SU-DHL-6 (cell line): ENCODE results near the gene GPATCH4.

Experiments used
- H2AFZ ChIP-seq: fragments of 200-600 bp; sonication (generic); 2 replicates; pipeline ENCODE4 v1.6.1; 2014; ENCODE audit warnings: low read depth, mild to moderate bottlenecking, moderate library complexity, mixed read lengths, antibody characterized with exemption, low read length; ENCODE audit not compliant: severe bottlenecking
- H3F3A ChIP-seq: fragments of 200-600 bp; shearing (Covaris generic); 2 replicates; pipeline ENCODE4 v1.6.0; 2016; ENCODE audit warnings: antibody characterized with exemption, mild to moderate bottlenecking; ENCODE audit not compliant: insufficient read depth
- H3K27ac ChIP-seq: fragments of 200-600 bp; sonication (generic); 2 replicates; pipeline ENCODE4 v1.5.1; 2016; ENCODE audit warnings: low read depth, mild to moderate bottlenecking, low read length, moderate library complexity, mixed read lengths
- H3K27me3 ChIP-seq: fragments of 200-600 bp; sonication (generic), shearing (Covaris generic); 2 replicates; pipeline ENCODE4 v1.6.0; 2014; ENCODE audit warnings: mild to moderate bottlenecking, low read length
- H3K36me3 ChIP-seq: fragments of 200-600 bp; sonication (generic); 2 replicates; pipeline ENCODE4 v1.6.1; 2014; ENCODE audit warnings: mild to moderate bottlenecking, low read length, mixed read lengths
- H3K4me2 ChIP-seq: fragments of 300-600, 200-600 bp; shearing (Covaris generic), sonication (generic); 2 replicates; pipeline ENCODE4 v1.6.0; 2014; ENCODE audit warnings: low read length, low read depth, mild to moderate bottlenecking; ENCODE audit not compliant: poor library complexity, severe bottlenecking
- H3K4me3 ChIP-seq: fragments of 200-600 bp; sonication (generic); 2 replicates; pipeline ENCODE4 v1.5.1; 2014; ENCODE audit warnings: antibody characterized with exemption, low read length, mild to moderate bottlenecking, mixed read lengths; ENCODE audit not compliant: insufficient read depth, poor library complexity, severe bottlenecking
- H3K79me2 ChIP-seq: fragments of 200-600 bp; sonication (generic); 2 replicates; pipeline ENCODE4 v1.6.1; 2014; ENCODE audit warnings: mild to moderate bottlenecking, low read length, moderate library complexity; ENCODE audit not compliant: insufficient read depth
- H3K9ac ChIP-seq: fragments of 200-600 bp; sonication (generic); 2 replicates; pipeline ENCODE4 v1.7.0; 2014; ENCODE audit warnings: mild to moderate bottlenecking, low read length
- H3K9me2 ChIP-seq: fragments of 200-600 bp; sonication (generic); replicated peaks from 2 replicates; pipeline ENCODE4 v1.6.1; 2014; ENCODE audit warnings: low read length; ENCODE audit not compliant: insufficient read depth
- H3K9me3 ChIP-seq: fragments of 200-600 bp; sonication (generic); 2 replicates; pipeline ENCODE4 v1.6.1; 2014; ENCODE audit warnings: low read length, mixed read lengths; ENCODE audit not compliant: insufficient read depth
- H4K20me1 ChIP-seq: fragments of 200-600 bp; sonication (generic); 2 replicates; pipeline ENCODE4 v1.6.1; 2014; ENCODE audit warnings: low read depth, mild to moderate bottlenecking, antibody characterized with exemption, low read length, moderate library complexity, mixed read lengths
- CTCF ChIP-seq: fragments of 200-600 bp; sonication (generic); IDR thresholded peaks from one replicate; pipeline ENCODE4 v1.5.1; 2017; ENCODE audit warnings: antibody characterized with exemption, mild to moderate bottlenecking, low read length, moderate library complexity; ENCODE audit not compliant: insufficient read depth, poor library complexity, severe bottlenecking
- EZH2phosphoT487 ChIP-seq: fragments of 200-600 bp; sonication (generic), shearing (Covaris generic); conservative IDR thresholded peaks from 2 replicates; pipeline ENCODE4 v1.6.1; 2018; ENCODE audit warnings: mild to moderate bottlenecking, antibody characterized with exemption, low read length, moderate library complexity, mixed read lengths

Gene GPATCH4

GRCh38 chr1:156626079-156626438 lies 24.8 kb upstream of the GPATCH4 start:
- no peak for TF ChIP-seq CTCF
- TF ChIP-seq EZH2phosphoT487 = no peak
- Histone ChIP-seq H3K9ac (no peak overlapping the region), H3K4me3 (no peak overlapping the region), H3K27me3 (no peaks in the 10 kb centered on the region), H3K79me2 (no peaks in the 10 kb centered on the region), H3K9me3 (no peaks in the 10 kb centered on the region), H3F3A (0 out of 2 replicates have a peak, but pooled peaks cover 3% of the 10 kb centered on the region), H2AFZ (no peak overlapping the region), H3K27ac (no peak overlapping the region), H4K20me1 (no peaks in the 10 kb centered on the region), H3K4me2 (no peak overlapping the region), H3K9me2 (no peaks in the 10 kb centered on the region), H3K36me3 (no peaks in the 10 kb centered on the region)

GRCh38 chr1:156625436-156626078 lies 24.3 kb upstream of the GPATCH4 start:
- H3K9me2 ChIP-seq = no peaks in the 10 kb centered on the region
- H3K4me2 ChIP-seq = no peak overlapping the region
- H3K9ac ChIP-seq = no peak overlapping the region
- H3K4me3 ChIP-seq = no peak overlapping the region
- H3K9me3 ChIP-seq = no peaks in the 10 kb centered on the region
- 0 out of 2 replicates have a peak, but pooled peaks cover 3% of the 10 kb centered on the region for H3F3A ChIP-seq
- H3K27me3 ChIP-seq = no peaks in the 10 kb centered on the region
- H3K36me3 ChIP-seq = no peaks in the 10 kb centered on the region
- no peak overlapping the region for H3K27ac ChIP-seq
- H2AFZ ChIP-seq = no peak overlapping the region
- no peaks in the 10 kb centered on the region for H4K20me1 ChIP-seq
- H3K79me2 ChIP-seq = no peaks in the 10 kb centered on the region
- no peak for TF ChIP-seq EZH2phosphoT487
- TF ChIP-seq CTCF = peak; percentile 67

GRCh38 chr1:156624814-156625435 lies 23.6 kb upstream of the GPATCH4 start:
- H3K9me3 ChIP-seq = no peaks in the 10 kb centered on the region
- H4K20me1 ChIP-seq = no peaks in the 10 kb centered on the region
- no peak overlapping the region for H3K9ac ChIP-seq
- H3F3A ChIP-seq = 0 out of 2 replicates have a peak, but pooled peaks cover 3% of the 10 kb centered on the region
- no peaks in the 10 kb centered on the region for H3K36me3 ChIP-seq
- H3K4me3 ChIP-seq = no peak overlapping the region
- no peaks in the 10 kb centered on the region for H3K9me2 ChIP-seq
- H2AFZ ChIP-seq = no peak overlapping the region
- no peak for TF ChIP-seq EZH2phosphoT487
- TF ChIP-seq CTCF = no peak
- no peak overlapping the region for H3K27ac ChIP-seq
- no peaks in the 10 kb centered on the region for H3K79me2 ChIP-seq
- H3K27me3 ChIP-seq = no peaks in the 10 kb centered on the region
- H3K4me2 ChIP-seq = no peak overlapping the region
